A172 (cell line): Measurements from ENCODE around the gene RHOV. TPM values are rescaled to one million over a fixed set of nuclear protein-coding genes. Genes with fewer than 3 reads are reported as not detected.
A peak's percentile ranks its signal among the peaks of the same experiment; 100 is the strongest.
"Not testable (repeated sequence)": the region's sequence is repeated elsewhere in the genome, so short reads cannot be mapped to it uniquely, and the experiment has no call there.

Experiments used
- DNase-seq: peaks from one replicate; pipeline ENCODE4 v3.0.0-alpha.2; 2015; ENCODE audit warnings: low spot score
- total RNA-seq: library from RNA; depleted of rRNA; stranded (reverse); fragments of >200 nt; shearing (Covaris generic); gene quantifications from 2 replicates; pipeline ENCODE4 v1.2.3, GENCODE V29; 2014

Gene RHOV
- total RNA-seq, 1 experiment from 2014 or later, result 1.4 TPM

GRCh38 chr15:40872791-40873693 is 992 bp downstream of the RHOV start:
- no peak for DNase-seq

- DNase-seq, result no peak
Observed at GRCh38 chr15:40871749-40872617, 2.1 kb downstream of the RHOV start.

GRCh38 chr15:40870716-40871115 is 3.3 kb downstream of the RHOV start:
- DNase-seq, result no peak

- DNase-seq, result no peak
Observed at GRCh38 chr15:40869686-40870085, 4.3 kb downstream of the RHOV start.

GRCh38 chr15:40867199-40867598 is 6.8 kb downstream of the RHOV start:
- DNase-seq, result no peak

GRCh38 chr15:40863660-40864270 is 10.3 kb downstream of the RHOV start:
- no peak for DNase-seq

GRCh38 chr15:40861147-40861546 is 12.9 kb downstream of the RHOV start:
- not testable (repeated sequence) for DNase-seq

GRCh38 chr15:40859206-40859851 is 14.7 kb downstream of the RHOV start:
- peak; percentile 69 for DNase-seq

- no peak for DNase-seq
Observed at GRCh38 chr15:40858706-40859105, 15.3 kb downstream of the RHOV start.

GRCh38 chr15:40857601-40858341 is 16.3 kb downstream of the RHOV start:
- DNase-seq, result peak; percentile 42

GRCh38 chr15:40856746-40857145 is 17.3 kb downstream of the RHOV start:
- DNase-seq, result no peak

GRCh38 chr15:40855706-40856234 is 18.3 kb downstream of the RHOV start:
- DNase-seq, result no peak

- DNase-seq, result no peak
Observed at GRCh38 chr15:40854161-40854560, 19.9 kb downstream of the RHOV start.

- no peak for DNase-seq
Observed at GRCh38 chr15:40853241-40853890, 20.7 kb downstream of the RHOV start.

- DNase-seq, result no peak
Observed at GRCh38 chr15:40852529-40852928, 21.5 kb downstream of the RHOV start.

GRCh38 chr15:40850576-40851112 is 23.4 kb downstream of the RHOV start:
- no peak for DNase-seq

- DNase-seq, result peak; percentile 68
Observed at GRCh38 chr15:40847223-40847961, 26.6 kb downstream of the RHOV start.

GRCh38 chr15:40846841-40847222 is 27.2 kb downstream of the RHOV start:
- no peak for DNase-seq
